HepG2 (cell line): ENCODE measurements around the gene IL17C. TPM values are rescaled to one million over a fixed set of nuclear protein-coding genes. Genes with fewer than 3 reads are reported as not detected.

Source experiments
- FOXP4 ChIP-seq: sonication (generic); formaldehyde crosslinking; IDR thresholded peaks from 2 replicates; pipeline ENCODE4 v1.4.0; 2020; ENCODE audit warnings: missing genetic modification reagents
- IKZF4 ChIP-seq: sonication (generic); formaldehyde crosslinking; IDR thresholded peaks from 2 replicates; pipeline ENCODE4 v1.5.1; 2020; ENCODE audit warnings: borderline replicate concordance, mild to moderate bottlenecking, low read depth, missing genetic modification reagents; ENCODE audit errors: not compliant biosample characterization
- MED1 ChIP-seq: sonication (generic); formaldehyde crosslinking; IDR thresholded peaks from 2 replicates; pipeline ENCODE4 v1.4.0; 2020; ENCODE audit warnings: missing genetic modification reagents
- MTA3 ChIP-seq: sonication (generic); formaldehyde crosslinking; IDR thresholded peaks from 2 replicates; pipeline ENCODE4 v1.4.0; 2020; ENCODE audit warnings: missing genetic modification reagents
- NFIC ChIP-seq: IDR thresholded peaks from 2 replicates; pipeline ENCODE4 v1.6.1; 2012; ENCODE audit warnings: mild to moderate bottlenecking, low read length, inconsistent platforms
- NR2C2 ChIP-seq: sonication (generic); formaldehyde crosslinking; IDR thresholded peaks from 2 replicates; pipeline ENCODE4 v1.4.0; 2020; ENCODE audit warnings: missing genetic modification reagents, mild to moderate bottlenecking, moderate library complexity, borderline replicate concordance
- RAD21 ChIP-seq: fragments of 450-650 bp; formaldehyde crosslinking; IDR thresholded peaks from 2 replicates; pipeline ENCODE4 v1.5.0; 2020; ENCODE audit warnings: mild to moderate bottlenecking
- RELA ChIP-seq: sonication (generic); formaldehyde crosslinking; IDR thresholded peaks from 2 replicates; pipeline ENCODE4 v1.4.0; 2020; ENCODE audit warnings: missing genetic modification reagents
- SSRP1 ChIP-seq: IDR thresholded peaks from 2 replicates; pipeline ENCODE4 v1.6.1; 2016; ENCODE audit warnings: control low read depth
- STAT6 ChIP-seq: sonication (generic); formaldehyde crosslinking; IDR thresholded peaks from 2 replicates; pipeline ENCODE4 v1.4.0; 2020; ENCODE audit warnings: missing genetic modification reagents, mild to moderate bottlenecking, borderline replicate concordance
- TERF1 ChIP-seq: sonication (generic); formaldehyde crosslinking; IDR thresholded peaks from 2 replicates; pipeline ENCODE4 v1.8.0; 2022; ENCODE audit warnings: mild to moderate bottlenecking, missing genetic modification reagents, moderate library complexity
- TGIF2 ChIP-seq: IDR thresholded peaks from 2 replicates; pipeline ENCODE4 v1.6.1; 2016; ENCODE audit warnings: control low read depth, missing compliant biosample characterization
- ZBTB21 ChIP-seq: sonication (generic); formaldehyde crosslinking; IDR thresholded peaks from 2 replicates; pipeline ENCODE4 v1.4.0; 2020; ENCODE audit warnings: missing genetic modification reagents
- ZFP1 ChIP-seq: IDR thresholded peaks from 2 replicates; pipeline ENCODE4 v1.6.1; 2016
- ZFP82 ChIP-seq: sonication (generic); formaldehyde crosslinking; IDR thresholded peaks from 2 replicates; pipeline ENCODE4 v1.5.1; 2020; ENCODE audit warnings: mild to moderate bottlenecking, missing genetic modification reagents, borderline replicate concordance
- ZNF33B ChIP-seq: sonication (generic); formaldehyde crosslinking; IDR thresholded peaks from 2 replicates; pipeline ENCODE4 v1.5.1; 2020; ENCODE audit warnings: mild to moderate bottlenecking, missing genetic modification reagents
- ZNF547 ChIP-seq: sonication (generic); formaldehyde crosslinking; IDR thresholded peaks from 2 replicates; pipeline ENCODE4 v1.5.1; 2020; ENCODE audit warnings: mild to moderate bottlenecking, missing genetic modification reagents
- ZNF724P ChIP-seq: sonication (generic); formaldehyde crosslinking; IDR thresholded peaks from 2 replicates; pipeline ENCODE4 v1.8.0; 2022; ENCODE audit warnings: missing genetic modification reagents, borderline replicate concordance
- ZNF776 ChIP-seq: sonication (generic); formaldehyde crosslinking; IDR thresholded peaks from 2 replicates; pipeline ENCODE4 v1.4.0; 2020; ENCODE audit warnings: mild to moderate bottlenecking, missing genetic modification reagents
- ZSCAN22 ChIP-seq: sonication (generic); formaldehyde crosslinking; IDR thresholded peaks from 2 replicates; pipeline ENCODE4 v1.4.0; 2020; ENCODE audit warnings: mild to moderate bottlenecking, missing genetic modification reagents
- polyA plus RNA-seq, 8 experiments: library from polyadenylated mRNA; depleted of rRNA in 3 of 8; stranded (reverse) in 7 of 8; unstranded in 1 of 8; fragments of >200 nt; fragmentation: Illumina TruSeq in 4 of 8; extraction: Trizol in 4 of 8; gene quantifications; 2 replicates each; pipeline versions ENCODE4 v1.2.1 to v1.2.3, GENCODE V29; 2011 to 2016; ENCODE audit warnings: low read depth in 4 of 8, missing spikeins in 1 of 8, mixed read lengths in 1 of 8; ENCODE audit not compliant: insufficient read depth in 1 of 8
- total RNA-seq, 5 experiments: library from RNA; depleted of rRNA; stranded (reverse); fragments of >200 nt; fragmentation: Illumina TruSeq; extraction: Trizol; gene quantifications; 2 replicates each; pipeline ENCODE4 v1.2.3, GENCODE V29; 2016; ENCODE audit warnings: low read depth in 1 of 5
- TF ChIP-seq, protein P1 (sequence below): sonication (generic); formaldehyde crosslinking; IDR thresholded peaks from 2 replicates; pipeline ENCODE4 v1.8.0; 2022; ENCODE audit warnings: missing genetic modification reagents, mild to moderate bottlenecking, moderate library complexity, borderline replicate concordance
- TF ChIP-seq, protein P2 (sequence below): sonication (generic); formaldehyde crosslinking; IDR thresholded peaks from 2 replicates; pipeline ENCODE4 v1.8.0; 2022; ENCODE audit warnings: mild to moderate bottlenecking, missing genetic modification reagents

The IL17C gene
- total and polyA plus RNA-seq, 2 of the 13 experiments (the other 11 are each of a cell fraction or from before 2014, with no cell fraction given), result not detected

DNA sequence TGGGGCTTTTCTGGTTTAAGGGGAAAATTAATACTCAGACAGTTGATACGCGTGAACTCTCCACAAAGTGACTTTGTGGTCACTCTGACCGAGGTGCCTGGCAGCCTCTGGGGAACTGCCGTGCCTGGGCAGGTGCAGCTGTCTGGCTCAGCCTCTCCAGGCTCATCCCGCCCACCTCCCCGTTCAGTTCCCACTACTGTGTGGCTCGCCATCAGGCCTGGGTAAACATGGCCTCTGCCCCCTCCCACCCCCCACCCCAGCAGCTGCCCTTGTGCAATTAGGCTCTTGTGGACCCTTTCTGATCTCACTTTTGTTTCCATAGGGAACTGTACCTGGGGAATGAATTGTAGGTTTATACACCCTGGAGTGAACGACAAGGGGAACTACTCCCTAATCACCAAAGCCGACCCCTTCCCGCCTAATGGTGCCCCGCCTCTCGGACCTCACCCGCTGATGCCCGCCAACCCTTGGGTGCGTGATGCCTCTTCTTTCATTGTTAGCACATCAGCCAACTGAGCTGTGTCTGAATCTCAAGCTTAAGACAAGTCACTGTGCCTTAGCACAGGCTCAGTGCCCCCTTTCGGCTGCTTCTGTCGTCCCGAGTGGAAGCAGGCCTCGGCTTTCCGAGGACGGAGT, 40.4 kb upstream of the IL17C start (continued):
- TF ChIP-seq STAT6 (CRISPR knock-in tag), result no peak
- TF ChIP-seq ZNF724P (CRISPR knock-in tag), result no peak
- no peak for TF ChIP-seq RELA
- no peak for TF ChIP-seq TGIF2 (CRISPR knock-in tag)
- TF ChIP-seq TERF1 (CRISPR knock-in tag), result no peak
- TF ChIP-seq ZNF776 (CRISPR knock-in tag), result no peak
- peak; percentile 62; the same call in 1 of the 2 replicates for TF ChIP-seq FOXP4 (CRISPR knock-in tag)
- TF ChIP-seq NFIC, result no peak
- peak; percentile 41; the same call in 1 of the 2 replicates for TF ChIP-seq RAD21 (CRISPR knock-in tag)
- TF ChIP-seq ZNF33B (CRISPR knock-in tag), result no peak
- TF ChIP-seq ZFP82 (CRISPR knock-in tag), result no peak
- TF ChIP-seq, protein P1, sequence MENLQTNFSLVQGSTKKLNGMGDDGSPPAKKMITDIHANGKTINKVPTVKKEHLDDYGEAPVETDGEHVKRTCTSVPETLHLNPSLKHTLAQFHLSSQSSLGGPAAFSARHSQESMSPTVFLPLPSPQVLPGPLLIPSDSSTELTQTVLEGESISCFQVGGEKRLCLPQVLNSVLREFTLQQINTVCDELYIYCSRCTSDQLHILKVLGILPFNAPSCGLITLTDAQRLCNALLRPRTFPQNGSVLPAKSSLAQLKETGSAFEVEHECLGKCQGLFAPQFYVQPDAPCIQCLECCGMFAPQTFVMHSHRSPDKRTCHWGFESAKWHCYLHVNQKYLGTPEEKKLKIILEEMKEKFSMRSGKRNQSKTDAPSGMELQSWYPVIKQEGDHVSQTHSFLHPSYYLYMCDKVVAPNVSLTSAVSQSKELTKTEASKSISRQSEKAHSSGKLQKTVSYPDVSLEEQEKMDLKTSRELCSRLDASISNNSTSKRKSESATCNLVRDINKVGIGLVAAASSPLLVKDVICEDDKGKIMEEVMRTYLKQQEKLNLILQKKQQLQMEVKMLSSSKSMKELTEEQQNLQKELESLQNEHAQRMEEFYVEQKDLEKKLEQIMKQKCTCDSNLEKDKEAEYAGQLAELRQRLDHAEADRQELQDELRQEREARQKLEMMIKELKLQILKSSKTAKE (CRISPR knock-in tag), result no peak
- no peak for TF ChIP-seq MTA3 (CRISPR knock-in tag)
- no peak for TF ChIP-seq SSRP1 (CRISPR knock-in tag)
- TF ChIP-seq IKZF4 (CRISPR knock-in tag), result no peak
- no peak for TF ChIP-seq ZBTB21 (CRISPR knock-in tag)
- TF ChIP-seq NR2C2 (CRISPR knock-in tag), result peak; percentile 71
- no peak for TF ChIP-seq ZSCAN22 (CRISPR knock-in tag)
- TF ChIP-seq, protein P2, sequence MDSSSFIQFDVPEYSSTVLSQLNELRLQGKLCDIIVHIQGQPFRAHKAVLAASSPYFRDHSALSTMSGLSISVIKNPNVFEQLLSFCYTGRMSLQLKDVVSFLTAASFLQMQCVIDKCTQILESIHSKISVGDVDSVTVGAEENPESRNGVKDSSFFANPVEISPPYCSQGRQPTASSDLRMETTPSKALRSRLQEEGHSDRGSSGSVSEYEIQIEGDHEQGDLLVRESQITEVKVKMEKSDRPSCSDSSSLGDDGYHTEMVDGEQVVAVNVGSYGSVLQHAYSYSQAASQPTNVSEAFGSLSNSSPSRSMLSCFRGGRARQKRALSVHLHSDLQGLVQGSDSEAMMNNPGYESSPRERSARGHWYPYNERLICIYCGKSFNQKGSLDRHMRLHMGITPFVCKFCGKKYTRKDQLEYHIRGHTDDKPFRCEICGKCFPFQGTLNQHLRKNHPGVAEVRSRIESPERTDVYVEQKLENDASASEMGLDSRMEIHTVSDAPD (CRISPR knock-in tag), result no peak
- no peak for TF ChIP-seq ZNF547
- TF ChIP-seq ZFP1 (CRISPR knock-in tag), result no peak
- peak; percentile 54; the same call in 1 of the 2 replicates for TF ChIP-seq MED1
